Liver (tissue), 9 donors: Measurements from ENCODE around the gene ERVK3-1. TPM values are rescaled to one million over a fixed set of nuclear protein-coding genes. Genes with fewer than 3 reads are reported as not detected.

Source experiments
- DNase-seq: peaks from one replicate; pipeline ENCODE4 v3.0.0-alpha.2; 2017; ENCODE audit warnings: low spot score
- H3K27ac ChIP-seq, 2 donors: one replicate each; pipeline ENCODE4 v1.7.0; 2013; ENCODE audit warnings: inconsistent platforms in 2 of 2, low read length in 2 of 2, control low read depth in 1 of 2, low read depth in 1 of 2, mild to moderate bottlenecking in 1 of 2
- H3K27me3 ChIP-seq, 4 donors: one replicate each; pipeline versions ENCODE4 v1.6.1 to v1.7.0; 2013; ENCODE audit warnings: low read length in 3 of 4, inconsistent platforms in 1 of 4, mild to moderate bottlenecking in 1 of 4, moderate library complexity in 1 of 4; ENCODE audit not compliant: control insufficient read depth in 4 of 4, insufficient read depth in 4 of 4
- H3K36me3 ChIP-seq, 4 donors: one replicate each; pipeline versions ENCODE4 v1.6.1 to v1.7.0; 2013; ENCODE audit warnings: low read length in 3 of 4, mild to moderate bottlenecking in 3 of 4, low read depth in 1 of 4, moderate library complexity in 1 of 4; ENCODE audit not compliant: control insufficient read depth in 4 of 4, insufficient read depth in 3 of 4
- H3K4me1 ChIP-seq, 4 donors: one replicate each; pipeline versions ENCODE4 v1.6.1 to v1.7.0; 2013; ENCODE audit warnings: low read length in 3 of 4, mild to moderate bottlenecking in 3 of 4, moderate library complexity in 1 of 4; ENCODE audit not compliant: control insufficient read depth in 4 of 4, insufficient read depth in 4 of 4
- H3K4me3 ChIP-seq, 3 donors: one replicate each; pipeline versions ENCODE4 v1.6.1 to v1.7.0; 2013; ENCODE audit warnings: low read length in 3 of 3, control low read depth in 1 of 3, low read depth in 1 of 3, mild to moderate bottlenecking in 1 of 3
- H3K9ac ChIP-seq, 2 donors: one replicate each; pipeline ENCODE4 v1.7.0; 2013; ENCODE audit warnings: low read length in 2 of 2, mild to moderate bottlenecking in 2 of 2, moderate library complexity in 2 of 2, control low read depth in 1 of 2, low read depth in 1 of 2
- H3K9me3 ChIP-seq, 4 donors: one replicate each; pipeline versions ENCODE4 v1.6.1 to v1.7.0; 2013; ENCODE audit warnings: low read length in 3 of 4; ENCODE audit not compliant: control insufficient read depth in 4 of 4
- EGR1 ChIP-seq, 2 donors: IDR thresholded peaks; 2 replicates each; pipeline ENCODE4 v1.6.1; 2016 to 2018; ENCODE audit warnings: antibody characterized with exemption in 2 of 2, low read depth in 2 of 2
- FOXA1 ChIP-seq: IDR thresholded peaks from 2 replicates; pipeline ENCODE4 v1.6.1; 2016; ENCODE audit warnings: antibody characterized with exemption
- FOXA2 ChIP-seq: IDR thresholded peaks from 2 replicates; pipeline ENCODE4 v1.6.1; 2016; ENCODE audit warnings: antibody characterized with exemption
- GABPA ChIP-seq, 2 donors: IDR thresholded peaks in 1 of 2; conservative IDR thresholded peaks in 1 of 2; 2 replicates each; pipeline ENCODE4 v1.6.1; 2016; ENCODE audit warnings: antibody characterized with exemption in 2 of 2, mild to moderate bottlenecking in 1 of 2, moderate library complexity in 1 of 2
- HNF4A ChIP-seq, 2 donors: conservative IDR thresholded peaks; 2 replicates each; pipeline ENCODE4 v1.6.1; 2016; ENCODE audit warnings: antibody characterized with exemption in 2 of 2, mild to moderate bottlenecking in 2 of 2
- HNF4G ChIP-seq: IDR thresholded peaks from 2 replicates; pipeline ENCODE4 v1.6.1; 2016; ENCODE audit warnings: antibody characterized with exemption
- JUND ChIP-seq, 2 donors: IDR thresholded peaks; 2 replicates each; pipeline ENCODE4 v1.6.1; 2016; ENCODE audit warnings: antibody characterized with exemption in 2 of 2
- NR2F2 ChIP-seq: IDR thresholded peaks from 2 replicates; pipeline ENCODE4 v1.6.1; 2016; ENCODE audit warnings: antibody characterized with exemption
- RAD21 ChIP-seq, 2 donors: IDR thresholded peaks; 2 replicates each; pipeline ENCODE4 v1.6.1; 2016; ENCODE audit warnings: antibody characterized with exemption in 2 of 2, mild to moderate bottlenecking in 2 of 2
- RXRA ChIP-seq, 2 donors: IDR thresholded peaks; 2 replicates each; pipeline ENCODE4 v1.6.1; 2017 to 2018; ENCODE audit warnings: antibody characterized with exemption in 2 of 2, mild to moderate bottlenecking in 1 of 2
- SP1 ChIP-seq: IDR thresholded peaks from 2 replicates; pipeline ENCODE4 v1.6.1; 2018; ENCODE audit warnings: antibody characterized with exemption, mild to moderate bottlenecking
- TAF1 ChIP-seq: conservative IDR thresholded peaks from 2 replicates; pipeline ENCODE4 v1.6.1; 2016; ENCODE audit warnings: antibody characterized with exemption, mild to moderate bottlenecking
- YY1 ChIP-seq: IDR thresholded peaks from 2 replicates; pipeline ENCODE4 v1.6.1; 2016; ENCODE audit warnings: antibody characterized with exemption, mild to moderate bottlenecking
- WGBS: extraction: QIAGEN DNeasy Blood & Tissue Kit; methylation state at CpG from one replicate; pipeline ENCODE4 v1.1.7; 2013; 5-methylcytosine and 5-hydroxymethylcytosine counted together
- polyA plus RNA-seq, 2 donors: library from polyadenylated mRNA; stranded (reverse) in 1 of 2; unstranded in 1 of 2; fragments of 200-250 nt in 1 of 2; fragments of >200 nt in 1 of 2; fragmentation: Nextera tagmentation in 1 of 2; extraction: Ambion mirVana in 1 of 2; gene quantifications; one replicate each; pipeline versions ENCODE4 v1.2.1 to v1.2.3, GENCODE V29; 2013 to 2015
- total RNA-seq, 2 donors: library from RNA; depleted of rRNA; stranded (reverse); fragments of >200 nt; gene quantifications; one replicate each; pipeline ENCODE4 v1.2.3, GENCODE V29; 2014
- TF ChIP-seq, protein P1 (sequence below): fragments of 150-350 bp; IDR thresholded peaks from 2 replicates; pipeline ENCODE4 v1.5.1; 2017; ENCODE audit warnings: improper control_type of control experiment, low read depth, low read length; ENCODE audit not compliant: missing input control
- TF ChIP-seq, protein P2 (sequence below): IDR thresholded peaks from 2 replicates; pipeline ENCODE4 v1.6.1; 2016; ENCODE audit warnings: antibody characterized with exemption
- TF ChIP-seq, protein P3 (sequence below): IDR thresholded peaks from 2 replicates; pipeline ENCODE4 v1.6.1; 2016; ENCODE audit warnings: antibody characterized with exemption
- TF ChIP-seq, protein P4 (sequence below): IDR thresholded peaks from 2 replicates; pipeline ENCODE4 v1.6.1; 2016; ENCODE audit warnings: antibody characterized with exemption
- TF ChIP-seq, protein P5 (sequence below): IDR thresholded peaks from 2 replicates; pipeline ENCODE4 v1.6.1; 2016; ENCODE audit warnings: antibody characterized with exemption, mild to moderate bottlenecking
- donor health status: healthy.
- donor health status: healthy.
- donor health status: healthy.
- donor health status: healthy.
- donor health status: healthy.

Gene ERVK3-1
- total and polyA plus RNA-seq, 4 donors = 17.6 to 31.7 (median 24.7) TPM

DNA sequence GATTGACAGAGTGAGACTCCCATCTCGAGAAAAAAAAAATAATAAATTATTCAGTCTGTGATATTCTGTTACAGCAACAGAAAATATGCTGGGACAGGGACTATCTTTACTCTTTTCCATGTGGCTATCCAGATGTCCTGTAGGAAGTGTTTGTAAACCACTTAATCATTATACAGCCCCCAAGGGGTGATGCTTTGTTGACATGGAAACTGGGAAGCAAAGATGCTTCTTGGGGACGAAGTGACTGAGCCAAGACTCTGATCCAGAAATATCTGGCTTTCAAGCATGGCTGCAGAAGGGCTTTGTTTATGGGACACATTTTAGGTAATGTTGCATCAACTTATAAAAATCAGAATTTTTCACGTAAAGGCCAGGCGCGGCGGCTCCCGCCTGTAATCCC is 21.0 kb upstream of the ERVK3-1 start:
- H3K4me1 ChIP-seq = peaks cover 4 to 5% (median 4%) of the 10 kb centered on the region in 4 donors
- peaks cover 12 to 35% (median 24%) of the 10 kb centered on the region in 4 donors for H3K36me3 ChIP-seq
- H3K9me3 ChIP-seq = peaks cover 12 to 41% (median 30%) of the 10 kb centered on the region in 4 donors
- H3K9ac ChIP-seq = no peak overlapping the region
- TF ChIP-seq YY1 (no peak), RAD21 (IDR thresholded peaks at IDR 0.05) (no peak), HNF4G (no peak), RXRA (IDR thresholded peaks at IDR 0.05) (no peak), TAF1 (no peak), FOXA1 (no peak), FOXA2 (no peak), JUND (IDR thresholded peaks at IDR 0.05) (no peak), EGR1 (IDR thresholded peaks at IDR 0.05; ENCODE audit: low read depth in 2 of 2) (no peak)
- TF ChIP-seq, protein P1, sequence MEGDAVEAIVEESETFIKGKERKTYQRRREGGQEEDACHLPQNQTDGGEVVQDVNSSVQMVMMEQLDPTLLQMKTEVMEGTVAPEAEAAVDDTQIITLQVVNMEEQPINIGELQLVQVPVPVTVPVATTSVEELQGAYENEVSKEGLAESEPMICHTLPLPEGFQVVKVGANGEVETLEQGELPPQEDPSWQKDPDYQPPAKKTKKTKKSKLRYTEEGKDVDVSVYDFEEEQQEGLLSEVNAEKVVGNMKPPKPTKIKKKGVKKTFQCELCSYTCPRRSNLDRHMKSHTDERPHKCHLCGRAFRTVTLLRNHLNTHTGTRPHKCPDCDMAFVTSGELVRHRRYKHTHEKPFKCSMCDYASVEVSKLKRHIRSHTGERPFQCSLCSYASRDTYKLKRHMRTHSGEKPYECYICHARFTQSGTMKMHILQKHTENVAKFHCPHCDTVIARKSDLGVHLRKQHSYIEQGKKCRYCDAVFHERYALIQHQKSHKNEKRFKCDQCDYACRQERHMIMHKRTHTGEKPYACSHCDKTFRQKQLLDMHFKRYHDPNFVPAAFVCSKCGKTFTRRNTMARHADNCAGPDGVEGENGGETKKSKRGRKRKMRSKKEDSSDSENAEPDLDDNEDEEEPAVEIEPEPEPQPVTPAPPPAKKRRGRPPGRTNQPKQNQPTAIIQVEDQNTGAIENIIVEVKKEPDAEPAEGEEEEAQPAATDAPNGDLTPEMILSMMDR = no peak
- TF ChIP-seq, protein P2, sequence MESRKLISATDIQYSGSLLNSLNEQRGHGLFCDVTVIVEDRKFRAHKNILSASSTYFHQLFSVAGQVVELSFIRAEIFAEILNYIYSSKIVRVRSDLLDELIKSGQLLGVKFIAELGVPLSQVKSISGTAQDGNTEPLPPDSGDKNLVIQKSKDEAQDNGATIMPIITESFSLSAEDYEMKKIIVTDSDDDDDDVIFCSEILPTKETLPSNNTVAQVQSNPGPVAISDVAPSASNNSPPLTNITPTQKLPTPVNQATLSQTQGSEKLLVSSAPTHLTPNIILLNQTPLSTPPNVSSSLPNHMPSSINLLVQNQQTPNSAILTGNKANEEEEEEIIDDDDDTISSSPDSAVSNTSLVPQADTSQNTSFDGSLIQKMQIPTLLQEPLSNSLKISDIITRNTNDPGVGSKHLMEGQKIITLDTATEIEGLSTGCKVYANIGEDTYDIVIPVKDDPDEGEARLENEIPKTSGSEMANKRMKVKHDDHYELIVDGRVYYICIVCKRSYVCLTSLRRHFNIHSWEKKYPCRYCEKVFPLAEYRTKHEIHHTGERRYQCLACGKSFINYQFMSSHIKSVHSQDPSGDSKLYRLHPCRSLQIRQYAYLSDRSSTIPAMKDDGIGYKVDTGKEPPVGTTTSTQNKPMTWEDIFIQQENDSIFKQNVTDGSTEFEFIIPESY = no peak
- TF ChIP-seq, protein P3, sequence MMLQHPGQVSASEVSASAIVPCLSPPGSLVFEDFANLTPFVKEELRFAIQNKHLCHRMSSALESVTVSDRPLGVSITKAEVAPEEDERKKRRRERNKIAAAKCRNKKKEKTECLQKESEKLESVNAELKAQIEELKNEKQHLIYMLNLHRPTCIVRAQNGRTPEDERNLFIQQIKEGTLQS = no peak
- WGBS = 95% methylated on average over 7 of the region's 7 CpGs
- peak overlapping the region in 1 of 3 donors; percentile 20 for H3K4me3 ChIP-seq
- no peaks in the 10 kb centered on the region for H3K27me3 ChIP-seq
- no peak overlapping the region for H3K27ac ChIP-seq
- DNase-seq = no peak

DNA sequence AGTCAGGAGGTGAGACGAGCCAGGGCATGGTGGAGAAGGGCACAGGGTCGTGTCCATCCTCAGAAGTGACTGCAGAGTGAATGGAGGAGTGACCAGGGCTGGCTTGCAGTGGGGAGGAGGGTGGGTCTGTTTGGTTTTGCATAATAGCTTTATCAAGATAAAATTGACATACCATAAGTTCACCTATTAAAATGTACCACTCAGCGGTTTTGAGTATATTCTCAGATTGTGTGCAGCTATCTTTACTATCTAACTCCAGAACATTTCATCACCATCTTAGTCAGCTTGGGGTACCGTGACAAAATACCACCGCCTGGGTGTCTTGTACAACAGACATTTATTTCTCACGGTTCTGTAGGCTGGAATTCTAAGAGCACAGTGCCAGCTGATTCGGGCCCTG is 13.2 kb upstream of the ERVK3-1 start:
- TF ChIP-seq, protein P3 = no peak
- TF ChIP-seq, protein P4, sequence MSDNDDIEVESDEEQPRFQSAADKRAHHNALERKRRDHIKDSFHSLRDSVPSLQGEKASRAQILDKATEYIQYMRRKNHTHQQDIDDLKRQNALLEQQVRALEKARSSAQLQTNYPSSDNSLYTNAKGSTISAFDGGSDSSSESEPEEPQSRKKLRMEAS = no peak
- TF ChIP-seq TAF1 (no peak), YY1 (no peak), FOXA2 (no peak), JUND (IDR thresholded peaks at IDR 0.05) (no peak), NR2F2 (no peak), RXRA (IDR thresholded peaks at IDR 0.05) (no peak), EGR1 (IDR thresholded peaks at IDR 0.05; ENCODE audit: low read depth in 2 of 2) (no peak), SP1 (no peak), GABPA (IDR thresholded peaks at IDR 0.05 in 1 of 2, conservative IDR thresholded peaks at IDR 0.05 in 1 of 2) (no peak), FOXA1 (no peak), HNF4A (conservative IDR thresholded peaks at IDR 0.05) (no peak), HNF4G (no peak)
- TF ChIP-seq, protein P1 = no peak
- TF ChIP-seq, protein P5, sequence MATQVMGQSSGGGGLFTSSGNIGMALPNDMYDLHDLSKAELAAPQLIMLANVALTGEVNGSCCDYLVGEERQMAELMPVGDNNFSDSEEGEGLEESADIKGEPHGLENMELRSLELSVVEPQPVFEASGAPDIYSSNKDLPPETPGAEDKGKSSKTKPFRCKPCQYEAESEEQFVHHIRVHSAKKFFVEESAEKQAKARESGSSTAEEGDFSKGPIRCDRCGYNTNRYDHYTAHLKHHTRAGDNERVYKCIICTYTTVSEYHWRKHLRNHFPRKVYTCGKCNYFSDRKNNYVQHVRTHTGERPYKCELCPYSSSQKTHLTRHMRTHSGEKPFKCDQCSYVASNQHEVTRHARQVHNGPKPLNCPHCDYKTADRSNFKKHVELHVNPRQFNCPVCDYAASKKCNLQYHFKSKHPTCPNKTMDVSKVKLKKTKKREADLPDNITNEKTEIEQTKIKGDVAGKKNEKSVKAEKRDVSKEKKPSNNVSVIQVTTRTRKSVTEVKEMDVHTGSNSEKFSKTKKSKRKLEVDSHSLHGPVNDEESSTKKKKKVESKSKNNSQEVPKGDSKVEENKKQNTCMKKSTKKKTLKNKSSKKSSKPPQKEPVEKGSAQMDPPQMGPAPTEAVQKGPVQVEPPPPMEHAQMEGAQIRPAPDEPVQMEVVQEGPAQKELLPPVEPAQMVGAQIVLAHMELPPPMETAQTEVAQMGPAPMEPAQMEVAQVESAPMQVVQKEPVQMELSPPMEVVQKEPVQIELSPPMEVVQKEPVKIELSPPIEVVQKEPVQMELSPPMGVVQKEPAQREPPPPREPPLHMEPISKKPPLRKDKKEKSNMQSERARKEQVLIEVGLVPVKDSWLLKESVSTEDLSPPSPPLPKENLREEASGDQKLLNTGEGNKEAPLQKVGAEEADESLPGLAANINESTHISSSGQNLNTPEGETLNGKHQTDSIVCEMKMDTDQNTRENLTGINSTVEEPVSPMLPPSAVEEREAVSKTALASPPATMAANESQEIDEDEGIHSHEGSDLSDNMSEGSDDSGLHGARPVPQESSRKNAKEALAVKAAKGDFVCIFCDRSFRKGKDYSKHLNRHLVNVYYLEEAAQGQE = no peak
- TF ChIP-seq, protein P2 = no peak
- peaks cover 45 to 77% (median 52%) of the 10 kb centered on the region in 4 donors for H3K9me3 ChIP-seq
- WGBS = 98% methylated on average over 7 of the region's 7 CpGs
- no peaks in the 10 kb centered on the region for H3K4me1 ChIP-seq
- H3K4me3 ChIP-seq = peak overlapping the region in 2 of 3 donors; percentile 15 to 32
- no peaks in the 10 kb centered on the region for H3K27me3 ChIP-seq
- H3K9ac ChIP-seq = no peak overlapping the region
- no peak for DNase-seq
- no peak overlapping the region for H3K27ac ChIP-seq
- peaks cover 16 to 71% (median 48%) of the 10 kb centered on the region in 4 donors for H3K36me3 ChIP-seq
